Measurements from ENCODE around the gene ERCC1. TPM values are rescaled to one million over a fixed set of nuclear protein-coding genes. Genes with fewer than 3 reads are reported as not detected.

Gene ERCC1
- total RNA-seq, 1 experiment from 2014 or later = 62.4 TPM

DNA sequence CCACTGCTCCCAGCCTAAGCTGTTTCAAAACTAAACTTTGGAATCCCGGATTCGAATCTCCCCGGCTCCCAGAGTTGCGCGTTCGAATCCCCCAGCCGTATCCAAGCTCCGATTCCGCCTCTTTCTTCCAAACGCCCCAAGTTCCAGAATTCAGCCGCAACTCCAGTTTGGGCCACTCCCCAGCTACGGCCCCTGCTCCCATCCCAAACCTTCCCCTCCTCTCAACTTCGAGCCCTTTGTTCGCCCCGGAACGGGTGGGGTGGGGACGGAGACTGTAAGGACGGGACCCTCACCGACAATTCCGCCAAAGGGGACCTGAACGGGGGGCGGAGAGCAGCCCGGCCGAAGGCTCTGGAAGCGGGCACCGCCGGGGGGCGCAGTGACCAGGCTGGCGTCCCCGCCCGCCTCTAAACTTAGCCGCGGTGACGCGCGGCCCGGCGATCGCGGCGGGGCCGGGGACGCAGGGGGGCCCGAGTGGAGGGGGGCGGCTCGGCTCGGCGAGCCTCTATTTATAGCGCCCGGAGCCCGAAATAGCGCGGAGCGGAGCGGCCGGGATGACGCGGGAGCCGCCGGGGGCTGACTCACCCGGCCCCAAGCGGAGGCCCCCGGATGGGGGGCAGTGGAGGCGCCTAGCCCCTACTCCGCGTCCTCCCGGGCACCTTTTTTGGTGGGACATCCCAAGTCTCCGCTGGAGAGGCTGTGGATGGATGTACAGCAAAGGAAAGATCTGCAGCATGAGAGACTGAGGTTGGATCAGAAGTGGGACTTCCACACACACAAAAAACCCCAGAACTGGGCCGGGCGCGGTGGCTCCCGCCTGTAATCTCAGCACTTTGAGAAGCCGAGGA is 4.9 kb upstream of the ERCC1 start:
- Histone ChIP-seq H2AK5ac (ENCODE audit: insufficient read length, low read length) (no peak overlapping the region), H3K9me3 (ENCODE audit: control insufficient read depth, low read depth, low read length) (no peaks in the 10 kb centered on the region), H3K23me2 (ENCODE audit: insufficient read length, low read depth, low read length, poor library complexity, severe bottlenecking) (peaks cover 15% of the 10 kb centered on the region), H3K4me1 (ENCODE audit: insufficient read depth, low read length) (no peaks in the 10 kb centered on the region), H2BK5ac (ENCODE audit: insufficient read length, low read length) (no peak overlapping the region), H3K9ac (ENCODE audit: extremely low read depth, insufficient read length, low read length) (no peak overlapping the region), H2BK120ac (ENCODE audit: low read depth, low read length, poor library complexity, severe bottlenecking) (peak overlapping the region; percentile 2), H4K5ac (ENCODE audit: insufficient read length, low read depth, low read length) (no peak overlapping the region), H4K20me1 (ENCODE audit: control insufficient read depth, insufficient read depth, insufficient read length) (no peaks in the 10 kb centered on the region), H3K14ac (ENCODE audit: insufficient read depth, low read length) (peak overlapping the region; percentile 58; the same call in 1 of the 2 replicates), H3K79me1 (ENCODE audit: insufficient read depth, low read depth, low read length, poor library complexity, severe bottlenecking) (no peaks in the 10 kb centered on the region), H3K4ac (ENCODE audit: low read depth, low read length) (no peak overlapping the region), H4K8ac (replicated peaks; ENCODE audit: insufficient read length, low read depth, low read length) (no peak overlapping the region), H2BK12ac (ENCODE audit: insufficient read length, low read depth, low read length) (peak overlapping the region; percentile 67), H2BK15ac (ENCODE audit: low read depth, low read length) (no peak overlapping the region; the same call in 1 of the 2 replicates), H3K79me2 (ENCODE audit: insufficient read depth, low read length) (no peaks in the 10 kb centered on the region), H3K23ac (ENCODE audit: insufficient read length, low read depth, low read length) (no peak overlapping the region), H3T11ph (ENCODE audit: low read length) (no peak overlapping the region), H3K18ac (ENCODE audit: insufficient read length, low read depth, low read length) (peak overlapping the region; percentile 87), H3K56ac (ENCODE audit: insufficient read length, low read depth, low read length) (no peak overlapping the region), H4K91ac (ENCODE audit: insufficient read length, low read depth, low read length) (no peak overlapping the region), H3K4me2 (ENCODE audit: insufficient read depth, insufficient read length, low read length) (peak overlapping the region; percentile 54), H3K27me3 (ENCODE audit: insufficient read depth, low read length) (no peaks in the 10 kb centered on the region), H2AFZ (ENCODE audit: low read length) (peak overlapping the region; percentile 95), H2BK20ac (ENCODE audit: low read depth, low read length, poor library complexity, severe bottlenecking) (no peak overlapping the region), H3K27ac (ENCODE audit: insufficient read length, low read depth, low read length) (no peak overlapping the region)
- Mint-ChIP-seq H3K27me3 (ENCODE audit: low read depth) (no peaks in the 10 kb centered on the region; the same call in 1 of the 2 replicates), H3K36me3 (ENCODE audit: insufficient read depth in 1 of 3, low read depth in 3 of 3) (no peaks in the 10 kb centered on the region), H3K4me3 (peak overlapping the region; percentile 78 to 95), H3K27ac (peak overlapping the region in 2 of 3 experiments; percentile 77 to 92; a peak in 4 of 7 replicates), H3K4me1 (peaks cover 8 to 12% of the 10 kb centered on the region in 2 experiments), H3K9me3 (no peaks in the 10 kb centered on the region; a peak in 2 of 5 replicates)
- peak; percentile 73 for DNase-seq
- TF ChIP-seq, protein P1, sequence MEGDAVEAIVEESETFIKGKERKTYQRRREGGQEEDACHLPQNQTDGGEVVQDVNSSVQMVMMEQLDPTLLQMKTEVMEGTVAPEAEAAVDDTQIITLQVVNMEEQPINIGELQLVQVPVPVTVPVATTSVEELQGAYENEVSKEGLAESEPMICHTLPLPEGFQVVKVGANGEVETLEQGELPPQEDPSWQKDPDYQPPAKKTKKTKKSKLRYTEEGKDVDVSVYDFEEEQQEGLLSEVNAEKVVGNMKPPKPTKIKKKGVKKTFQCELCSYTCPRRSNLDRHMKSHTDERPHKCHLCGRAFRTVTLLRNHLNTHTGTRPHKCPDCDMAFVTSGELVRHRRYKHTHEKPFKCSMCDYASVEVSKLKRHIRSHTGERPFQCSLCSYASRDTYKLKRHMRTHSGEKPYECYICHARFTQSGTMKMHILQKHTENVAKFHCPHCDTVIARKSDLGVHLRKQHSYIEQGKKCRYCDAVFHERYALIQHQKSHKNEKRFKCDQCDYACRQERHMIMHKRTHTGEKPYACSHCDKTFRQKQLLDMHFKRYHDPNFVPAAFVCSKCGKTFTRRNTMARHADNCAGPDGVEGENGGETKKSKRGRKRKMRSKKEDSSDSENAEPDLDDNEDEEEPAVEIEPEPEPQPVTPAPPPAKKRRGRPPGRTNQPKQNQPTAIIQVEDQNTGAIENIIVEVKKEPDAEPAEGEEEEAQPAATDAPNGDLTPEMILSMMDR (conservative IDR thresholded peaks at IDR 0.05) = peak; percentile 66
- no CpG with 5 or more reads among the region's 73 CpGs for WGBS (ENCODE audit: extremely low coverage, insufficient read length, low lambda C conversion rate)

Data from H9 (cell line).